Raji (cell line): ENCODE results near the gene ZNF446.
A peak's percentile ranks its signal among the peaks of the same experiment; 100 is the strongest.

Experiments used
- POLR2A ChIP-seq: IDR thresholded peaks from 2 replicates; pipeline ENCODE4 v1.6.1; 2011; ENCODE audit warnings: low read depth, low read length, control low read depth; ENCODE audit not compliant: insufficient read depth

The ZNF446 gene

GRCh38 chr19:58480831-58481230, 4.7 kb downstream of the ZNF446 start:
- no peak for TF ChIP-seq POLR2A

DNA sequence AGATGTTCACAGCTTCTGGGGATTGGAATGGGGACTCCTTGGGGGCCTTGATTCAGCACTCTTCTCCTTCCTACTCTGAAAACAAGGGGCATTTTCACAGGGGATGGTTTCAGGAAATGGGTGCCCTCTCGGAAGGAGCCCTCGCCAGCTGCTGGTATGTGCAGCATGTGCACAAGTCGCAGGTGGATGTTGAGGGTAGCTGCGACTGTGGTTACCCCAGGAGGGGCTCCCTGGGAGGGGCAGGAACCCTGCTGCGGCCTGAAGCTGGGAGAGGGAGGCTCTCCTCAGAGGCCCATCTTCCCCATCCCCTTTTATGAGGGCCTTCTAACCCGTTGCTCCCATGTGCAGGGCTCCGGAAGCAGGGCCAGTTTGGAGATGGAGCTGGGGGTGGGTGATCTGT, 6.2 kb downstream of the ZNF446 start:
- no peak for TF ChIP-seq POLR2A

DNA sequence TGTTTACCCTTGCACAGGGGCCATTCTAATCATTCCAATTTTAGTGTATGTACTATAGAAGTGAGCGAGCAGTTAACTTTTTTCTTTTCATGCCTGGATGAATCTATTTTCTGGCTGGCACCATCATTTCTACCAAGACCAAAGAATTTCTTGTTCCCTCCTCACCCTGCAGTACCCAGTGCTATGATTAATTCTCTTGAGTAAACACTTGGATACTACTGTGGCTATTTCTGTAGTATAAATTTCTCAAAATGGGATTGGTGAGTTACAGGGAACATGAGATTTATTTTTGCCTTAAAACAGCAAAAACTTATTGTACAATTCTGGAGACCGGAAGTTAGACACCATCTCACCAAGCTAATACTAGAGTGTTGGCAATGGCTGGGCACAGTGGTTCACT, 7.6 kb downstream of the ZNF446 start:
- TF ChIP-seq POLR2A, result no peak

DNA sequence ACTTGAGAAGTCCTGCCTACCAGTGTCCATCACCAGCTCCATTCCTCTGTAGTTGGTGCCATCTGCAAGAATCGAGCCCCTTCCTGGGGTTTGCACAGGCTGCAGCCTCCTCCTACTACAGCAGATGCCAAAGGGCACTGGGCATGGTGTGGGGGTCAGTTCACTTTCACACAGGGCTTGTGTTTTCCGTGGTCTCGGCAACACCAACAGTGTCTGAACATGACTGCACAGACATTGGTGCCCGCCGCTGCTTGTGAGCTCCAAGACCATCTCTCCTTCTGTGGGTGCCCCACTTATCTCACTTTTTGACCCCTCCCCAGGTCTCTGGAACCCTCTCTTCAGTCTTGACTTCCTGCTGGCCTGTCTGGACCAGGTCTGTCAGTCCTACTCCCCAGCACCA, 15.2 kb downstream of the ZNF446 start:
- no peak for TF ChIP-seq POLR2A

DNA sequence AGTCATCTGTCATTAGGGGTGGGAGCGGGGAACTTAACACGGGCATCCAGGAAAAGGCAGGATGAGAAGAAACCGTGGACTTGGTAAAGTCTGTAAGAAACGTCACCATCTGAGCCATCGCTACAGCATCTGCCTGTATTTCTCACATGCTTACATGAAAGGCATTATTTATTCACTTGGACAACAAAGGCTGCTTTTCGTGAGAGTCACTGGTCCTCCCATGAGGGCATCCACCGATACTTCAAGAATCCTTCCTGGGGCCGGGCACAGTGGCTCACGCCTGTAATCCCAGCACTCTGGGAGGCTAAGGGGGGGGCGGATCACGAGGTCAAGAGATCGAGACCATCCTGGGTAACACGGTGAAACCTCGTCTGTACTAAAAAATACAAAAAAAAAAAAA, 16.1 kb downstream of the ZNF446 start:
- no peak for TF ChIP-seq POLR2A

DNA sequence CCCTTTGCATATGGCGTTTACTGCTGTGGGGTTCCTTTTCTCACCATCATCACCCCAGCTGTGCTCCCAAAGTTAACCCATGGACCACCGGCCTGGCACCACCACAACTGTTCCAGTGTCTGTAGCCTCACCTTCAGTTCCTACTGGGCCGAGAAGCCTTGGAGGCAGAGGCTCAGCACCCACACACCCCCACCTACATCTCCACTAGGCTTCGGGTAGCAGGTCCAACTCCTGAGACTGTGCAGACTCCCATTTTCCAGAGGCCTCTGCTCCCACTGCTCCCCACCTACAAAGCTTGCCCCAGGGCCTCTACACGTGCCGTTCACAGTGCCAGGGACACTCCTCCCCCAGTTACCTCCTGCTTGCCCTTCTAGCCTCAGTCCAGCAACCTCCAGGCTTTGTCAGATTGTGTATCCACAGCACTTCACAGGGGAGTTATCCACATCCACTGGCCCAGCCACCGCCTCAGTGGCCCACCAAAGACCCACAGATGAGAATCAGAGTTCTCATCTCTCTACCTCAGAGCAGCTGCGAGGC, 21.6 kb downstream of the ZNF446 start:
- TF ChIP-seq POLR2A, result no peak

DNA sequence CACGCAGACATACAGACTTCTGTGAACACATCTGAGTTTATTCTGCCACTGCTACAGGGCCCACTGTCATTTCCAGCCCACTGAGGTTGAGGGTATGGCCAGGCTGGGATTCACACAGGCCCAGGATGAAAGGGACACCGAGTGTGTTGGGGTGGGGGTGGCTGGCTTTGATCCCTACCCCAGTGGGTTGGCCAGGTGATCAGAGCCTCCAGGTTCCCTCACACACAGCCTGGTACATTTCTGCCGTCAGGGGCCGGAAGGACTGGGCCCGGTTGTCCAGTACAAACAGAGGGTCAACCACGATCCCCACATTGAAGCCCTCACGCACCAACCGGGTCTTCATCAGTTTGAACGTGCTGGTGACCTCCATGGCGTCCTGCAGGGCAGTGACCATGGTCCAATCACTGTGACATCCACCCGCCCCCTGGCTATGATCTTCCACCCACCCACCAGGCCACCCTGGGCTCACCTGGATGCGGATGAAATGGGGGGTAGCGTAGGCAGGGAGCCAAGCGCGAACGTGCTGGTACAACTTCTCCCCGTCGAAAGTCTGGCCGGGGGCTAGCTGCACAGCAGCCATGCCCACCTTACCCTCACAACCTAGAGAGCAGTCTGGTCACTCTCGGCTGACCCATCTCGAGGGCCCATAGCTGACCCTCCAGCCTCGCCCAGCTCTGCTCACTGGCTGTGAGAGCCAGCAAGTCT, 22.3 kb downstream of the ZNF446 start:
- no peak for TF ChIP-seq POLR2A

GRCh38 chr19:58499021-58499927, 23.1 kb downstream of the ZNF446 start:
- TF ChIP-seq POLR2A, result peak; percentile 94

DNA sequence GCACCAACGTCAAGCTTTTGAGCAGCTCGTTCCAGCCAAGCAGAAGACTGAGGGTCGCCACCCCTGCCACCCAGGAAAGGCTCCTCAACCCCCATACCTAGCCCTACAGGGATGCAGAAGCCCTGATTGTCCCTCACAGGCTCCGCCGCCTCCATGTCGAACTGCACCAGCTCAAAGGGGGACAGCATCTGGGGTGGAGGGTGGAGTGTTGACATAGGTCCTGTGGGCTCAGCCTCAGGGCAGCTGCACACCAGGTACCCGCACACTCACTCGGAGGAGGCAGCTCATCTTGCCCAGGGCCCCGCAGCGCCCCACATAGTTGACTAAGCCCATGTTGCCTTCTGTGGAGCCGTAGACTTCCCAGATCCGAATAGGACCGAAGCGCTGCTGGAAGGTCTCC, 24.1 kb downstream of the ZNF446 start:
- no peak for TF ChIP-seq POLR2A

- no peak for TF ChIP-seq POLR2A
These were observed 33.6 kb downstream of the ZNF446 start for GRCh38 chr19:58509731-58510083.

GRCh38 chr19:58510084-58510862, 34.1 kb downstream of the ZNF446 start:
- TF ChIP-seq POLR2A, result no peak

DNA sequence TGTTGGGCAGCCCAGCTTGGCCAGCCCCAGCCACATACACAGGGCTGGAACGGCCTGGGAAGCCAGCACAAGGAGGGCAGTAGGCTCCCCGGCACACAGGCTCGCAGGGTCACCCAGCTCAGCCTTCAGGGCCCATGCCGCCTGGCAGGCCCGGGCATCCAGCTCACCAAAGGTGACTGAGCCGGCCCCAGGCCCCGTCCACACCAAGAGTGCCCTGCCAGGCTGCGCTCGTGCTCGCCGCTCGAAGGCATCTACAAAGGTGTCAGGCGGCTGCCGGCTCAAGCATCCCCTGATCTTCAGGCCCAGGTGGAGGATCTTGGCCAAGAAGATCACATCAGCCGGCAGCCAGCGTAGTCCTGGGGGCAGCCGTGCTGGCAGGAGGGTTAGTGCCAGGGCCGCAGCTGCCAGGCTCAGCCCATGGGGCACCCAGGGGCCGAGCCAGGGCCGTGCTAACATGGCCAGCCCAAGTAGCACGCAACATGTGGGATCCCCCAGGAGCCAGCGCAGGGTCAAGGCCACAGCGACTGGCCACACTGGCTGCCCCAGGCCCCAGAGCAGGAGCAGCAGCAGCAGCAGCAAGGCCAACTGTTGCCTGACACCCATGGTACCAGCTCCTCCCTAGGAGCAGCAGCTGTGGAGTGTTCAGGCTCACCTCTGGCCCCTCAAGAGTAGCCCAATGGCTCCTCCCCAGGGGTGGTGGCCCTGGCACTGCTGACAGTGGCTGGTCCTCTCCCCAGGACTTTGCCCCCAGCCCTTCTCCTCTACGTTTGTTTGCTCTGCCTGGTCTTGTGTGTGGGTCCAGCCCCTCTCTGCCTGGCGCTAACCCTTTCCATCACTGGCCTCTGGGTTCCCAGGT, 35.4 kb downstream of the ZNF446 start, which contains the start of gene SLC27A5:
Gene SLC27A5, minus strand, starts transcription at position 640 of the 856 bp plus-strand sequence. Its CDS starts 37 bp downstream, at position 603.
- no peak for TF ChIP-seq POLR2A

GRCh38 chr19:58513213-58513693, 37.1 kb downstream of the ZNF446 start:
- TF ChIP-seq POLR2A, result no peak
